ENCODE data around the gene COX5A. TPM values are rescaled to one million over a fixed set of nuclear protein-coding genes. Genes with fewer than 3 reads are reported as not detected.

The COX5A gene
- total and polyA plus RNA-seq, 2 of the 13 experiments (the other 11 are each of a cell fraction or from before 2014, with no cell fraction given): 158 to 218 TPM

DNA sequence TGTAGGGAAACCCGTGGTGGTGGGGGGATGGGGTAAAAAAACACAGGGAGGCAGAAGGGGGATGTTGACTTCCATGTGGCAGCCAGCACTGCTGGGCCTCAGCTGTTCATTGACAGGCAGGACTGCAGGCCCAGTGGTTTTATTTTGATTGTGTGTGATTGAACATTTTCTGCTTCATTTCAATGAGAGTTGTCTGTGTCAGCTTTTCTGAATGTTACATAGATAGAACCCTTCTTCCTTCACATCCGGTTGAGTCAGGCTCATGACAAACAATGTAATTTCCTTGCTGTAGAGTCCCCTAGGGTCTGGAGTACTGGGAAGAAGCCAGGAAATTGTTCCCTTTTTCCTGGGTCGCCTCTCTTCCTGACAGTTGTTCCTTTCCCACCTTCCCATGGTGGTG lies 26.9 kb upstream of the COX5A start:
- no peaks in the 10 kb centered on the region for H3K36me3 ChIP-seq (replicated peaks in 1 of 2; ENCODE audit: control insufficient read depth in 1 of 2, insufficient read depth in 2 of 2, low read length in 2 of 2)
- H2AFZ ChIP-seq (ENCODE audit: low read length): no peak overlapping the region
- H4K20me1 ChIP-seq (ENCODE audit: insufficient read depth, low read length): no peaks in the 10 kb centered on the region
- 17% methylated on average over 3 of the region's 3 CpGs for WGBS (ENCODE audit: low lambda C conversion rate)
- no peaks in the 10 kb centered on the region for H3K79me2 ChIP-seq (ENCODE audit: insufficient read depth, low read length)
- DNase-seq (ENCODE audit: low spot score) (no peak), ATAC-seq (no peak), FAIRE-seq (no peak)
- H3K9me3 ChIP-seq (ENCODE audit: low read length): no peaks in the 10 kb centered on the region
- ChIA-PET POLR2A (no interaction called here), CTCF (ENCODE audit: low intra/inter-chr PET ratio, low total read pairs) (no interaction called here)
- no peak overlapping the region for H3K27ac ChIP-seq (ENCODE audit: extremely low read length, insufficient read depth, low read length)
- TF ChIP-seq ZNF12 (CRISPR knock-in tag; IDR thresholded peaks at IDR 0.05): no peak
- no peak for TF ChIP-seq POLR2G (IDR thresholded peaks at IDR 0.05; ENCODE audit: low read depth, low read length)
- TF ChIP-seq, protein P1, sequence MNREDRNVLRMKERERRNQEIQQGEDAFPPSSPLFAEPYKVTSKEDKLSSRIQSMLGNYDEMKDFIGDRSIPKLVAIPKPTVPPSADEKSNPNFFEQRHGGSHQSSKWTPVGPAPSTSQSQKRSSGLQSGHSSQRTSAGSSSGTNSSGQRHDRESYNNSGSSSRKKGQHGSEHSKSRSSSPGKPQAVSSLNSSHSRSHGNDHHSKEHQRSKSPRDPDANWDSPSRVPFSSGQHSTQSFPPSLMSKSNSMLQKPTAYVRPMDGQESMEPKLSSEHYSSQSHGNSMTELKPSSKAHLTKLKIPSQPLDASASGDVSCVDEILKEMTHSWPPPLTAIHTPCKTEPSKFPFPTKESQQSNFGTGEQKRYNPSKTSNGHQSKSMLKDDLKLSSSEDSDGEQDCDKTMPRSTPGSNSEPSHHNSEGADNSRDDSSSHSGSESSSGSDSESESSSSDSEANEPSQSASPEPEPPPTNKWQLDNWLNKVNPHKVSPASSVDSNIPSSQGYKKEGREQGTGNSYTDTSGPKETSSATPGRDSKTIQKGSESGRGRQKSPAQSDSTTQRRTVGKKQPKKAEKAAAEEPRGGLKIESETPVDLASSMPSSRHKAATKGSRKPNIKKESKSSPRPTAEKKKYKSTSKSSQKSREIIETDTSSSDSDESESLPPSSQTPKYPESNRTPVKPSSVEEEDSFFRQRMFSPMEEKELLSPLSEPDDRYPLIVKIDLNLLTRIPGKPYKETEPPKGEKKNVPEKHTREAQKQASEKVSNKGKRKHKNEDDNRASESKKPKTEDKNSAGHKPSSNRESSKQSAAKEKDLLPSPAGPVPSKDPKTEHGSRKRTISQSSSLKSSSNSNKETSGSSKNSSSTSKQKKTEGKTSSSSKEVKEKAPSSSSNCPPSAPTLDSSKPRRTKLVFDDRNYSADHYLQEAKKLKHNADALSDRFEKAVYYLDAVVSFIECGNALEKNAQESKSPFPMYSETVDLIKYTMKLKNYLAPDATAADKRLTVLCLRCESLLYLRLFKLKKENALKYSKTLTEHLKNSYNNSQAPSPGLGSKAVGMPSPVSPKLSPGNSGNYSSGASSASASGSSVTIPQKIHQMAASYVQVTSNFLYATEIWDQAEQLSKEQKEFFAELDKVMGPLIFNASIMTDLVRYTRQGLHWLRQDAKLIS (CRISPR knock-in tag; IDR thresholded peaks at IDR 0.05): no peak
- no peak for TF ChIP-seq TCF7 (IDR thresholded peaks at IDR 0.05; ENCODE audit: low read depth)
- TF ChIP-seq, protein P2, sequence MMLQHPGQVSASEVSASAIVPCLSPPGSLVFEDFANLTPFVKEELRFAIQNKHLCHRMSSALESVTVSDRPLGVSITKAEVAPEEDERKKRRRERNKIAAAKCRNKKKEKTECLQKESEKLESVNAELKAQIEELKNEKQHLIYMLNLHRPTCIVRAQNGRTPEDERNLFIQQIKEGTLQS (CRISPR knock-in tag; IDR thresholded peaks at IDR 0.05): no peak
- TF ChIP-seq THAP11 (CRISPR knock-in tag; IDR thresholded peaks at IDR 0.05): no peak
- 0 out of 4 replicates have a peak, but pooled peaks of 1 of the 2 experiments have one; percentile 8 for TF ChIP-seq MAFK (conservative IDR thresholded peaks at IDR 0.05 in 1 of 2, IDR thresholded peaks at IDR 0.05 in 1 of 2; ENCODE audit: low read length in 2 of 2)
- TF ChIP-seq DR1 (CRISPR knock-in tag; IDR thresholded peaks at IDR 0.05): no peak
- intact Hi-C loops (cut with micrococcal nuclease; ENCODE audit: unreplicated experiment): no loop called here
- in situ Hi-C loops (cut with HindIII; ENCODE audit: extremely low pct_ligation_motif_present, low pct_unique_long_range_greater_than_20kb): no loop called here
- H3K27me3 ChIP-seq (ENCODE audit: control insufficient read depth in 1 of 2, insufficient read depth in 2 of 2, low read length in 2 of 2): peaks cover 3 to 31% of the 10 kb centered on the region in 2 experiments; a peak in 4 of 5 replicates
- no peak overlapping the region for H3K9ac ChIP-seq (ENCODE audit: insufficient read depth, low read depth, low read length)
- H3K4me2 ChIP-seq (ENCODE audit: low read depth, low read length): no peak overlapping the region
- no peak overlapping the region for H3K4me3 ChIP-seq (replicated peaks in 1 of 3; ENCODE audit: insufficient read depth in 1 of 3, low read depth in 2 of 3, low read length in 3 of 3)
- peaks cover 9% of the 10 kb centered on the region; the same call in 1 of the 2 replicates for H3K4me1 ChIP-seq (ENCODE audit: insufficient read depth, low read length)
- BruUV-seq (replicated peaks): no TSS peak

Measured in HepG2 (cell line).